AG04449 (cell line): ENCODE measurements around the gene ABLIM2.

Source experiments
- CTCF ChIA-PET: fragments of 350-600 bp; formaldehyde crosslinking; extraction: SDS; loops from one replicate; lab custom pipeline; 2021; ENCODE audit warnings: antibody characterized with exemption; lab: Yijun Ruan, JAX
- POLR2A ChIA-PET: fragments of 400-600, 350-600 bp; formaldehyde crosslinking; extraction: SDS; loops from one replicate; lab custom pipeline; 2020; ENCODE audit warnings: antibody characterized with exemption, inconsistent platforms; lab: Yijun Ruan, JAX
- DNase-seq: peaks from one replicate; pipeline ENCODE4 v3.0.0-alpha.2; 2010; ENCODE audit warnings: low read depth, low spot score
- H3K4me3 ChIP-seq: 2 replicates; pipeline ENCODE4 v1.5.1; 2011; ENCODE audit warnings: low read depth, mild to moderate bottlenecking, control low read depth, low read length
- CTCF ChIP-seq: IDR thresholded peaks from one replicate; pipeline ENCODE4 v1.5.1; 2011; ENCODE audit warnings: mild to moderate bottlenecking, moderate library complexity, low read length, control low read depth, inconsistent platforms; ENCODE audit not compliant: insufficient read depth; ENCODE audit errors: missing control alignments

Gene ABLIM2

GRCh38 chr4:8028884-8029568, 129.6 kb downstream of the ABLIM2 start:
- POLR2A ChIA-PET, result no interaction called here
- TF ChIP-seq CTCF, result no peak
- CTCF ChIA-PET, result no interaction called here
- no peak for DNase-seq
- no peak overlapping the region for H3K4me3 ChIP-seq

GRCh38 chr4:8028368-8028767, 130.2 kb downstream of the ABLIM2 start:
- ChIA-PET POLR2A (no interaction called here), CTCF (no interaction called here)
- TF ChIP-seq CTCF, result no peak
- no peak overlapping the region for H3K4me3 ChIP-seq
- no peak for DNase-seq

GRCh38 chr4:8026453-8026852, 132.2 kb downstream of the ABLIM2 start:
- TF ChIP-seq CTCF, result no peak
- DNase-seq, result no peak
- H3K4me3 ChIP-seq, result no peak overlapping the region
- CTCF ChIA-PET, result interaction anchor here (1.5 kb wide), 1 partner anchor 222 kb away, joined by 4 read pairs; no protein-coding TSS in a partner anchor
- POLR2A ChIA-PET, result no interaction called here

GRCh38 chr4:8025668-8026067, 132.9 kb downstream of the ABLIM2 start:
- DNase-seq, result no peak
- CTCF ChIA-PET, result interaction anchor here (1.5 kb wide), 1 partner anchor 222 kb away, joined by 4 read pairs; no protein-coding TSS in a partner anchor
- no peak for TF ChIP-seq CTCF

GRCh38 chr4:8024073-8024786, 134.4 kb downstream of the ABLIM2 start:
- CTCF ChIA-PET, result no interaction called here
- DNase-seq, result no peak
- POLR2A ChIA-PET, result no interaction called here
- no peak overlapping the region for H3K4me3 ChIP-seq
- TF ChIP-seq CTCF, result no peak

More at GRCh38 chr4:8025668-8026067, 132.9 kb downstream of the ABLIM2 start:
- H3K4me3 ChIP-seq, result no peak overlapping the region
- POLR2A ChIA-PET, result no interaction called here

GRCh38 chr4:8023696-8024033, 134.9 kb downstream of the ABLIM2 start:
- DNase-seq, result no peak
- no peak overlapping the region for H3K4me3 ChIP-seq
- no peak for TF ChIP-seq CTCF
- ChIA-PET POLR2A (no interaction called here), CTCF (no interaction called here)
